SK-N-SH treated with all-trans-retinoic acid at 6 μM for 48 hours (cell line): ENCODE data around the gene KIAA1217.

Experiments used
- ATAC-seq: fragments of 200-7000 bp; cut with Tn5 transposase; 3 replicates; pipeline ENCODE4 v1.9.1; 2020; ENCODE audit warnings: mild to moderate bottlenecking, moderate library complexity
- ARNTL ChIP-seq: fragments of 450-650 bp; formaldehyde crosslinking; IDR thresholded peaks from 2 replicates; pipeline ENCODE4 v1.5.0; 2020; ENCODE audit warnings: low read depth, mild to moderate bottlenecking, moderate library complexity, borderline replicate concordance
- BACH2 ChIP-seq: fragments of 250-450 bp; sonication (Bioruptor Pico); IDR thresholded peaks from 2 replicates; pipeline ENCODE4 v1.9.0; 2021; ENCODE audit warnings: mild to moderate bottlenecking, borderline replicate concordance
- CSDC2 ChIP-seq: fragments of 250-450 bp; sonication (Bioruptor Pico); IDR thresholded peaks from 2 replicates; pipeline ENCODE4 v1.5.0; 2020; ENCODE audit warnings: mild to moderate bottlenecking, moderate library complexity
- ESRRG ChIP-seq: fragments of 250-450 bp; sonication (Bioruptor Pico); IDR thresholded peaks from 2 replicates; pipeline ENCODE4 v1.6.1; 2021; ENCODE audit warnings: mild to moderate bottlenecking
- GLIS3 ChIP-seq: fragments of 250-450 bp; sonication (Bioruptor Pico); IDR thresholded peaks from 2 replicates; pipeline ENCODE4 v1.5.0; 2020; ENCODE audit warnings: mild to moderate bottlenecking, moderate library complexity
- ISL1 ChIP-seq: fragments of 250-450 bp; sonication (Bioruptor Pico); IDR thresholded peaks from 2 replicates; pipeline ENCODE4 v2.1.2; 2022; ENCODE audit warnings: mild to moderate bottlenecking, moderate library complexity
- OSR1 ChIP-seq: fragments of 250-450 bp; sonication (Bioruptor Pico); IDR thresholded peaks from 2 replicates; pipeline ENCODE4 v1.8.0; 2022; ENCODE audit warnings: moderate library complexity, mild to moderate bottlenecking, inconsistent platforms
- PPARA ChIP-seq: fragments of 250-450 bp; sonication (Bioruptor Pico); IDR thresholded peaks from 2 replicates; pipeline ENCODE4 v1.5.0; 2020; ENCODE audit warnings: mild to moderate bottlenecking, borderline replicate concordance
- RARB ChIP-seq: fragments of 250-450 bp; sonication (Bioruptor Pico); IDR thresholded peaks from 2 replicates; pipeline ENCODE4 v1.8.0; 2021; ENCODE audit warnings: mild to moderate bottlenecking, moderate library complexity
- SNAI2 ChIP-seq: fragments of 250-450 bp; sonication (Bioruptor Pico); IDR thresholded peaks from 2 replicates; pipeline ENCODE4 v1.5.0; 2020; ENCODE audit warnings: mild to moderate bottlenecking, moderate library complexity
- TCF4 ChIP-seq: fragments of 250-450 bp; sonication (Bioruptor Pico); IDR thresholded peaks from 2 replicates; pipeline ENCODE4 v1.8.0; 2021; ENCODE audit warnings: mild to moderate bottlenecking, moderate library complexity, borderline replicate concordance
- TOX ChIP-seq: fragments of 250-450 bp; sonication (Bioruptor Pico); IDR thresholded peaks from 2 replicates; pipeline ENCODE4 v1.8.0; 2021; ENCODE audit warnings: mild to moderate bottlenecking, moderate library complexity, borderline replicate concordance
- ZC3H10 ChIP-seq: fragments of 250-450 bp; sonication (Bioruptor Pico); IDR thresholded peaks from 2 replicates; pipeline ENCODE4 v1.5.1; 2021; ENCODE audit warnings: mild to moderate bottlenecking, moderate library complexity
- ZFP3 ChIP-seq: fragments of 250-450 bp; sonication (Bioruptor Pico); IDR thresholded peaks from 2 replicates; pipeline ENCODE4 v1.5.0; 2020; ENCODE audit warnings: mild to moderate bottlenecking, moderate library complexity
- ZFP30 ChIP-seq: fragments of 450-650 bp; formaldehyde crosslinking; IDR thresholded peaks from 2 replicates; pipeline ENCODE4 v1.5.0; 2022; ENCODE audit warnings: mild to moderate bottlenecking, moderate library complexity
- ZNF70 ChIP-seq: fragments of 450-650 bp; formaldehyde crosslinking; IDR thresholded peaks from 2 replicates; pipeline ENCODE4 v1.5.0; 2020; ENCODE audit warnings: mild to moderate bottlenecking, moderate library complexity
- ZNF8 ChIP-seq: fragments of 450-650 bp; formaldehyde crosslinking; IDR thresholded peaks from 2 replicates; pipeline ENCODE4 v1.5.0; 2020; ENCODE audit warnings: mild to moderate bottlenecking, moderate library complexity
- TF ChIP-seq, protein P1 (sequence below): fragments of 250-450 bp; sonication (Bioruptor Pico); IDR thresholded peaks from 2 replicates; pipeline ENCODE4 v1.5.0; 2020; ENCODE audit warnings: mild to moderate bottlenecking, moderate library complexity
- TF ChIP-seq, protein P2 (sequence below): fragments of 250-450 bp; sonication (Bioruptor Pico); IDR thresholded peaks from 2 replicates; pipeline ENCODE4 v1.8.0; 2020; ENCODE audit warnings: mild to moderate bottlenecking, moderate library complexity, borderline replicate concordance
- TF ChIP-seq, protein P3 (sequence below): fragments of 250-450 bp; sonication (Bioruptor Pico); IDR thresholded peaks from 2 replicates; pipeline ENCODE4 v1.8.0; 2021; ENCODE audit warnings: low read depth, mild to moderate bottlenecking, moderate library complexity, borderline replicate concordance

KIAA1217 gene

DNA sequence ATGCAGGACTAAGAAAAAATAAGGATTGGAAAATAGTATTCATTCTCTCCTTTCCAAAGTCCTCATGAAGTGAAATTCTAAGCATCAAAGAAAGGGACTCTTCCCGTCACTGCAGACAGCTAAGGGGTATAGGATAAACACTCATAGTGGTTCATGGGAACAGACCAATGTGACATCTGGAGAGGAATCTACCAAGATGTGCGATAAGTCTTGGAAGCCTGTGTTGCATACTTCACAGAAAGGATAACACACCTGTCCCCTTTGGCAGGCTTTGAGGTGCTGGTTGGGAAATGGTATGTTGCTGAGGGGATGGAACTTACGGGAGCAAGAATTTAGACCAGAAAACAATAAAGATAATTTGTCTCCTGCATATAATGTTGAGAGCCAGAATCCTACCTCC is 266.7 kb downstream of the KIAA1217 start:
- no peak for ATAC-seq
- TF ChIP-seq ZNF8 (CRISPR knock-in tag), result no peak
- no peak for TF ChIP-seq ESRRG (CRISPR knock-in tag)
- TF ChIP-seq, protein P1, sequence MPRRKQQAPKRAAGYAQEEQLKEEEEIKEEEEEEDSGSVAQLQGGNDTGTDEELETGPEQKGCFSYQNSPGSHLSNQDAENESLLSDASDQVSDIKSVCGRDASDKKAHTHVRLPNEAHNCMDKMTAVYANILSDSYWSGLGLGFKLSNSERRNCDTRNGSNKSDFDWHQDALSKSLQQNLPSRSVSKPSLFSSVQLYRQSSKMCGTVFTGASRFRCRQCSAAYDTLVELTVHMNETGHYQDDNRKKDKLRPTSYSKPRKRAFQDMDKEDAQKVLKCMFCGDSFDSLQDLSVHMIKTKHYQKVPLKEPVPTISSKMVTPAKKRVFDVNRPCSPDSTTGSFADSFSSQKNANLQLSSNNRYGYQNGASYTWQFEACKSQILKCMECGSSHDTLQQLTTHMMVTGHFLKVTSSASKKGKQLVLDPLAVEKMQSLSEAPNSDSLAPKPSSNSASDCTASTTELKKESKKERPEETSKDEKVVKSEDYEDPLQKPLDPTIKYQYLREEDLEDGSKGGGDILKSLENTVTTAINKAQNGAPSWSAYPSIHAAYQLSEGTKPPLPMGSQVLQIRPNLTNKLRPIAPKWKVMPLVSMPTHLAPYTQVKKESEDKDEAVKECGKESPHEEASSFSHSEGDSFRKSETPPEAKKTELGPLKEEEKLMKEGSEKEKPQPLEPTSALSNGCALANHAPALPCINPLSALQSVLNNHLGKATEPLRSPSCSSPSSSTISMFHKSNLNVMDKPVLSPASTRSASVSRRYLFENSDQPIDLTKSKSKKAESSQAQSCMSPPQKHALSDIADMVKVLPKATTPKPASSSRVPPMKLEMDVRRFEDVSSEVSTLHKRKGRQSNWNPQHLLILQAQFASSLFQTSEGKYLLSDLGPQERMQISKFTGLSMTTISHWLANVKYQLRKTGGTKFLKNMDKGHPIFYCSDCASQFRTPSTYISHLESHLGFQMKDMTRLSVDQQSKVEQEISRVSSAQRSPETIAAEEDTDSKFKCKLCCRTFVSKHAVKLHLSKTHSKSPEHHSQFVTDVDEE (CRISPR knock-in tag), result no peak
- no peak for TF ChIP-seq ZFP30 (CRISPR knock-in tag)
- no peak for TF ChIP-seq RARB (CRISPR knock-in tag)
- no peak for TF ChIP-seq ZFP3
- TF ChIP-seq, protein P2, sequence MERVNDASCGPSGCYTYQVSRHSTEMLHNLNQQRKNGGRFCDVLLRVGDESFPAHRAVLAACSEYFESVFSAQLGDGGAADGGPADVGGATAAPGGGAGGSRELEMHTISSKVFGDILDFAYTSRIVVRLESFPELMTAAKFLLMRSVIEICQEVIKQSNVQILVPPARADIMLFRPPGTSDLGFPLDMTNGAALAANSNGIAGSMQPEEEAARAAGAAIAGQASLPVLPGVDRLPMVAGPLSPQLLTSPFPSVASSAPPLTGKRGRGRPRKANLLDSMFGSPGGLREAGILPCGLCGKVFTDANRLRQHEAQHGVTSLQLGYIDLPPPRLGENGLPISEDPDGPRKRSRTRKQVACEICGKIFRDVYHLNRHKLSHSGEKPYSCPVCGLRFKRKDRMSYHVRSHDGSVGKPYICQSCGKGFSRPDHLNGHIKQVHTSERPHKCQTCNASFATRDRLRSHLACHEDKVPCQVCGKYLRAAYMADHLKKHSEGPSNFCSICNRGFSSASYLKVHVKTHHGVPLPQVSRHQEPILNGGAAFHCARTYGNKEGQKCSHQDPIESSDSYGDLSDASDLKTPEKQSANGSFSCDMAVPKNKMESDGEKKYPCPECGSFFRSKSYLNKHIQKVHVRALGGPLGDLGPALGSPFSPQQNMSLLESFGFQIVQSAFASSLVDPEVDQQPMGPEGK (CRISPR knock-in tag), result no peak
- no peak for TF ChIP-seq PPARA (CRISPR knock-in tag)
- TF ChIP-seq CSDC2, result no peak
- no peak for TF ChIP-seq SNAI2
- no peak for TF ChIP-seq ZC3H10 (CRISPR knock-in tag)
- TF ChIP-seq ISL1 (CRISPR knock-in tag), result no peak
- no peak for TF ChIP-seq ZNF70 (CRISPR knock-in tag)
- TF ChIP-seq, protein P3, sequence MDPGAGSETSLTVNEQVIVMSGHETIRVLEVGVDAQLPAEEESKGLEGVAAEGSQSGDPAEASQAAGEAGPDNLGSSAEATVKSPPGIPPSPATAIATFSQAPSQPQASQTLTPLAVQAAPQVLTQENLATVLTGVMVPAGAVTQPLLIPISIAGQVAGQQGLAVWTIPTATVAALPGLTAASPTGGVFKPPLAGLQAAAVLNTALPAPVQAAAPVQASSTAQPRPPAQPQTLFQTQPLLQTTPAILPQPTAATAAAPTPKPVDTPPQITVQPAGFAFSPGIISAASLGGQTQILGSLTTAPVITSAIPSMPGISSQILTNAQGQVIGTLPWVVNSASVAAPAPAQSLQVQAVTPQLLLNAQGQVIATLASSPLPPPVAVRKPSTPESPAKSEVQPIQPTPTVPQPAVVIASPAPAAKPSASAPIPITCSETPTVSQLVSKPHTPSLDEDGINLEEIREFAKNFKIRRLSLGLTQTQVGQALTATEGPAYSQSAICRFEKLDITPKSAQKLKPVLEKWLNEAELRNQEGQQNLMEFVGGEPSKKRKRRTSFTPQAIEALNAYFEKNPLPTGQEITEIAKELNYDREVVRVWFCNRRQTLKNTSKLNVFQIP (CRISPR knock-in tag), result no peak
- no peak for TF ChIP-seq ARNTL (CRISPR knock-in tag)
- TF ChIP-seq TCF4 (CRISPR knock-in tag), result no peak
- no peak for TF ChIP-seq BACH2 (CRISPR knock-in tag)
- TF ChIP-seq, all 23 proteins: peak for 0

DNA sequence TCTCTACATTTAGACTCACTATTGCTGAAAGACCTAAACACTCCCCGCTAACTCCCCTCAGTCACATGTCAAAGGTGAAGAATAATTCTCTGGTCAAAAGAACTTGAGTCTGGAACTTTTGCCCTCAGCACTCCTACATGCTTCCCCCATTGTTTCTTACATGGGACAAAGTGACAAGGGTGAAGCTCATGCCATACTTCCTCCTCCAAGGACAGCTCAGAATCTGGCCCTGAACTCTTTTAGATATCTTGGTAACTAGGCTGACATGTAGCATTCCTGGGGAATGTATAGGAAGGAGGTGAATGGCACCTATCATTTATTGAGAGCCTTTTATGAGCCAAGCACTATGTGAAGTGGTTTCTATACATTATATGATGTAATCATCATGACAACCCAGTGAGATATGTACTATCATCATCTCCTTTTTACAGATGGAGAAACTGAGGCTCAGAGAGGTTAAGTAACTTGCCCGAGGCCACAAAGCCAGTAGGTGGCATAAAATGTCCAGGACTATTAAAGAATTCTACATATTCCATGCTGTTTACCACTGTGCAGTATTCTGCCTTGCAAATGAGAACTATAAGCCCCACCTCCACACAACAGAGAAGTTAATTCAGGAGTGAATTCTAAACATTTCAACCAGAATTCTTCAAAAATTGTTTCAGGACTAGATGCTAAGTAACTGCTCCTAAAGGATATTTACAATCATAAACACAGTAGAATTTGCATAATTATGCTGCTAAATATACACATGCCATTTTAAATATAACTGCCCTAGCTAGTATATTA is 268.2 kb downstream of the KIAA1217 start:
- TF ChIP-seq RARB (CRISPR knock-in tag) (no peak), SNAI2 (no peak), GLIS3 (no peak), TCF4 (CRISPR knock-in tag) (no peak)

DNA sequence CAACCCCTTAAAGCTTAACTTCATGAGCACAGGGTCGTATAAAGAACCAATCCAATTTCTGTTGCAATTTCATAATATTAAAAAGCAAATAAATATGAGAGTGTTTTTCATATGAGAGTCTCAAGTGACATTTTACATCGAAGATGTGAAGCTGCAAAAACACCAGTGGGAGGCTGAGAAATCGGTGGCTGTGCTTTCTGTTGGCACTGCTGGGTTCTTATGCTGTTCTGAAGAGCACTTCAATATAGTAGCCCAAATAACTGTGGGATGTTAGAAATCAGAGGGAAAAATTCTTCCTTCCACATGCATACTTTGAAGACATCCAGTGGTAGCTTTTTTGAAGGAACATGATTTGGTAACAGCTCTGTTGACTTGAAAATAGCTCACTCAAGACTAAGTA is 269.0 kb downstream of the KIAA1217 start:
- no peak for ATAC-seq
- TF ChIP-seq SNAI2 (no peak), ZNF70 (CRISPR knock-in tag) (no peak), GLIS3 (no peak), PPARA (CRISPR knock-in tag) (no peak), TOX (CRISPR knock-in tag) (no peak), TCF4 (CRISPR knock-in tag) (no peak), OSR1 (CRISPR knock-in tag) (no peak), ZNF8 (CRISPR knock-in tag) (no peak)
- TF ChIP-seq, protein P2 (CRISPR knock-in tag), result no peak
- TF ChIP-seq, protein P3 (CRISPR knock-in tag), result no peak
- TF ChIP-seq, protein P1 (CRISPR knock-in tag), result no peak

More for the DNA sequence above, 268.2 kb downstream of the KIAA1217 start:
- no peak for ATAC-seq
